Activated effector memory CD4-positive, alpha-beta T cell treated with Interleukin-2 at 50 U/mL for 16 hours (primary cell): ENCODE results near the gene RINL.

ENCODE experiments used
- DNase-seq: peaks from one replicate; pipeline ENCODE4 v3.0.0-alpha.2; 2020

RINL gene

DNA sequence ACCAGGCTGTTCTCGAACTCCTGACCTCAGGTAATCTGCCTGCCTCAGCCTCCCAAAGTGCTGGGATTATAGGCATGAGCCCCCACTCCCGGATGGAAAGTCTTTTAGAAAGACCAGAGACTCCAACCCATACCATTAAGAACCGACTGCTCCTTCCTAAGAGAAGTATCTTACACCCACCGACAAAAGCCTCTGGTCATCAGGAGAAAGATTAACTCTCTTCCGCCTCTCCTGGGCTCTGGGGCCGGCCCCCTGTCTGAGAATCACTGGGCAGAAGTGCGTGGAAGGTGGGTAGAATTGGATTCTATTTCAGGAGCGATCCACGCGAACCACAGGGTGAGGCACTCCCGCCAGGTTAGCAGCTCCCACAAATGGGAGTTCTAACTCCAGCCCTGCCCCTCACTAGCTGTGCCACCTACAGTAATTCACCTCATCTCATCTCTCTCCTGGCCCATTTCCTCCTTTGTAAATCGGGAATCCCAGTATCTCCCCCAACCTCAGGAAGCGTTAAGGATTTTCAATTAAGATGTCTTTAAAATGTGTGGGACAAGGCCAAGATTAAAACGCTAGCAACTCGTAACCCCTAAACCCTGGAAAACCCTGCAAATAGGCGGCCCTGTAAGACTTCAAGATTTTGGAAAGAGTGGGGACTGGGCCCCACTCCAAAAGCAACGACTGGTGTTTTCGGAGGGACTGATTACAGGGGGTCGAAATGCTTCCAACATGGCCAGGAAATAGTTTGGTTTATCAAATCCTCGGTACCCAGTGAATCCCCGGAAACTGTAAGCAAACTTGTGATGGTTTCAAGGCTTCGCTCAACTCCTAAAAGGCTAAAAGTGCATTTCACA, 29.6 kb downstream of the RINL start:
- DNase-seq, result no peak

DNA sequence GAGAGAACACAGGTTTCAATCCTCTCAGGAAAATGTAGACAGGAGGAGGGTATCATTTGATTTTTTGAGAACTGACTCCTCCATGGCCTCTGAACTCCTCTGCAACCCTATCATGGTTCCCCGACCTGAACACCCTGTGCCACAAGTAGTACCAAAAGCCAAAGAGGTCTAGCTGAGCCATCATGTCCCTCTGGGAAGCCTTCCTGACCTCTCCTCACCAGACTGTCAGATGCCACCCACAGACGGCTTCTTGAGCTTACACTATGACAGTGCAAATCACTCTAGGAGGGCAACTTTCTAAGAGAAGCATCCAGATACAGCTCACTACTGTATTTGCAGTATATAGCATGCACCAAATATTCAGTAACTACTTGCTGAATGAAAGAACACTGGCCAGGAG, 32.0 kb downstream of the RINL start:
- DNase-seq, result no peak

DNA sequence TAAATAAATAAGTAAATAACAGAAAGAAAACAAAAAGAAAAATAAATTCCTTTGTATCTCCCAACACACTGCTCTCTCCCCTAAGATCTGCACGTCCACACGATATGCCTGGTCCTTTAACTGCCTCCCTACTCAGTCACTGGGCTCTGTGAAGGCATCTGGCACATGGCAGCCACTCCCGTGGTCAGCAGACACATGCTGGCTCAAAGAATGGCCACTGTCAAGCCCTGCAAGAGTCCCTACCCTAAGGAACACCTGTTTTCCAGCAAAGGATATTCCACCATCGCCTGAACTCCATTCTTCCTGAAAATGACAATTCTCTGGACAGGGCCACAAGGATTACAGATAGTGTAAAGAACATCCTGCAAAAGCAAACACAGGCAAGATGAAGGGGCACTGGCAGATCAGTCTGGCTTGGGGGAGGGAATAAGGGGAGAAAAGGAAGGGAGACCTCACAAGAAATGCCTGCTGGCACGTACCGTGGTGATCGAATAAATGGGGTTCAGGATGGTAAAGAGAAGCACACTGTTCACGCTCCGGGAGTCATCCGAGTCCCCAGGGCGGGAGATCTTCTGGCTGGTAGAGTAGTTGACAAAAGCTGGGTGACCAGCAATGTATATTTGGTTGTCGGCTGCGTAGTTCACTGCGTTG, 32.6 kb downstream of the RINL start:
- no peak for DNase-seq

DNA sequence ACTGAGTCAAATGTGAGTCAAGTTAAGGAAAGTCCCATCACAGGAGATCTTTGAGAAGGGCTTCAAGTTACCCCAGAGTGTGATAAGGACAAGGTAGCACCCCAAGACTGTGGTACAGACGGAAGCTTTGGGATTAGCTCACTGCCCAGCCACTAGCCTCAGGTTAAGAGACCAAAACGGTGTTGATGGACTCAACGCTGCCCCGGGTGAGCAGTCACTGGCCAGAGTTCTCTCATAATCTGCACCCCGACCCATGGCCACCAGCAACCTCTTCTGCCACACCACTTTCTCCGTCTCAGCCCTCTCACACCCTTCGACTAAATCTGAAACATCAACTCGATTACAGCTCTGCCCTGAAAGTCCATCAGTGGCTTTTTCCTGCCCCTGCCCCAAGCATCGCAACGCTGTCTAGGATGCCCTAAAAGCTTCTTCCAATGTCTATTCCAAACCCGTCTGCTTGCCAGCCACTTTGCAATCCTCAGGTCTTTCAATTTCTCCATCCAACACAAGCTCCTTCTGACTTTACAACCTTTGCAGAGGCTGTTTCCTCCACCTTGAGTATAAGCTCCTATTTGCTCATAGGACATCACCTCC, 33.9 kb downstream of the RINL start:
- DNase-seq, result no peak

DNA sequence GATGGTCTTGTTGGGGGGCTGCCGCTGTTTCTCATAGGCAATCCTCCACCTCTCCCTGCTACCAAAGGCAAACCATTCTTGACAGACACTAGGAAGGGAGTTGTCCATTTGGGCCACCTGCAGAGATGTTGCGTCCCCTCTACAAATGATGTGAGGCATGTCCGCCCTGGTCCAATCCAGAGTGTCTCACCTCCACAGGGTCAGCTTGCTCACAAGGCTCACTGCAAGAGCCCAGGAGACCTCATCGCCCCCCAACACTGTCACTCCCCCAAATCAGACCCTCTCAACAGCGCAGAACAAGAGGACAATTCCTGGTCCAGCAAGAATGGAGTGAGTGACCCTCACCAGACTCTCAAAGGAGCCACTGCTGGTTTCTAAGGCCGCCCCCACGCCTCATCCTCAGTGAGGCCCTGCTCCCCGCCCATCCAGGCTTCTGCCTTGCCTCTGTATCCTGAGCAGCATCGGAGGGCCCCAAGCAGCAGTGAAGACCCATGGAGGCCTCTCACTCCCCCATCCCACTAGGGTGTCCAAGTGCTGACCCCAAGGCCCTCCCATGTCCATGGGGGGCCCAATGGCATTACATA, 34.8 kb downstream of the RINL start:
- DNase-seq, result no peak

DNA sequence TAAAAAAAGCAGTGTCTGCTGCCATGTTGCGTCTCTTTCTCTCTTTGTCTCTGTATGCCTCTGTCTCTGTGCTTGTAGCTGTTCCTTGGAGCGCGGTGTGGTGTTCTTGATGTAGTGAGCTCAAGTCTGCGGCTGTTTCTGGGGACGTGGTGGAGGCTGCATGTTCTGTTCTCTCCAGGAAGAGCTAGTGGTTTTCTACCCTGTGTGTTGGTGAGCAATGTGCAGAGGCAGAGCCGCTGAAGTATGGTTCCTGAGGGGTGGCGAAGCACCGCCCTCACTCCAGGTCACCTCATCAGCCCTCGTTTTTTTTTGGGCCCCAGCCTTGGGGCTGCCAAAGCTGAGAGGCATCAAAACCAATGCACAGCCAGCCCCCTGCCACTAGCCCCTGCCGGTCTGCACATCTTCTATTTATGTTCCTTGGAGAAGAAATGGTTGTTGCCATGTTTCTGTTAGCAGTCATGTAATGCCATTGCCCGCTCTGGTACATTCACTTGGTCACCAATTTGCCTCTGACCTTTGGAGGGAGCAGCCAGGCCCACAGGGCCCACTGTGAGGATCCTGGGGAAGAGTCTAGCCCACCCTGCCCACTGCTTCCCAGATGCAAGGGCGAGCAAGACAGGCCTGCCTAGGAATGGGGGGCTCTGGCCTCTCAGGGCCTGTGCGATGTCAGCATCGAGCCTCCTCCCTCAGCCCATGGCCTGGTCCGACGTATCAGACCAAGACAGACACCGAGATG, 35.5 kb downstream of the RINL start:
- peak; percentile 58 for DNase-seq

DNA sequence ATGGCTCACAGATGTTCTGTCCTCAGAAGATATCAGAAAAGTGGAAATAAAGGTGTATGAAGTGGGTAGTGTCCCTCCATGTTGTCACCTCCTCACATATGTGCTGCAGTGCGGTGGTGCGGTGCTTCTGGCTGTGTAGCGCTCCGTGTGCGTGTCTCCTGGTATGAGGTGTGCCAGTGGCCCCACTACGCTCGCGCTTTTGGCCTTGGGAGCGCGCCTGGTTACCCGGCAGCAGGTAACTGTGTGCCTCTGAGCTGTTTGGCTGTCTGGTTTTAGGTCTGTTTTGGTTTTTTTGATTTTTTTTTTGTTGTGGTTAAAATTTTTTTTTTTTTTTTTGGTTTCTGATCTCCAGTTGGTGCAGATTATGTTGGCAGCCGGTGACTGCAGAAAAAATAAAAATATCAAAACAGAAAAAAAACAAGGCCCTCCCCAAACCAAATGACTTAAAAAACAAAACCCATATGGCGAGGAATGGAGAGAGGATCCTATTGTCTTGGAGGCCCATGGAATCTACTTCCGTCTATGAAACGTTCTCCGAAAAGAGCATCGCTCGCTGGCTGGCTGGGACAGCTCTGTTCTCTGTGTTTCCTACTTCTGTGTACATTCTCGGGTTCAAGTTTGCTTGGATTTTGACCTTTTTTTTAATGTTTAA, 36.2 kb downstream of the RINL start:
- peak; percentile 43 for DNase-seq

DNA sequence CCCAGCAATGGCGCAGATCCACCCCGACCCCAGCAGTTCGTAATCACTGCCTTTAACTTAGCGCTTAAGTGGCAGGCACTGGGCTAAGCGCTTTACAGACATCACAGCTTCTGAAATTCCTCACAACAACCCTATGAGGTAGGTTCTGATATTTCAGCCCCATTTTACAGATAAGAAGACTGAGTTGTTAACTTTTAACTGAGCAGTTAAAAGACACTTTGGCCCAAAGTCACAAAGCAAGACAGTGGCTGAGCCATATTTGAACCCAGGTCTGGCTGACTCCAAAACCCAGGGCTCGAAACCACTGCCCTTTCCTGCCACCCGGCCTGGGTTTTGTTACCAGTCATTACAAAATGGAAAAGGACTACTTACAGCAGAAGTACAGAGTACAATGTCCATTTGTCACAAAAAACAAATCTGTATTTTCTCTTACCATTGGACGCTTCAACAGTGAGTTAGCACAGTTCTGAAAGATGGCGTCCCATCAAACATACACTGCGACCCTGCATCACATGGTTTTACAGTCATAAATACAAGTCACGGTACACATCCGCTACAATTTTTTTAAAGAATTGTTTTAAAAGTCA, 36.8 kb downstream of the RINL start:
- no peak for DNase-seq

DNA sequence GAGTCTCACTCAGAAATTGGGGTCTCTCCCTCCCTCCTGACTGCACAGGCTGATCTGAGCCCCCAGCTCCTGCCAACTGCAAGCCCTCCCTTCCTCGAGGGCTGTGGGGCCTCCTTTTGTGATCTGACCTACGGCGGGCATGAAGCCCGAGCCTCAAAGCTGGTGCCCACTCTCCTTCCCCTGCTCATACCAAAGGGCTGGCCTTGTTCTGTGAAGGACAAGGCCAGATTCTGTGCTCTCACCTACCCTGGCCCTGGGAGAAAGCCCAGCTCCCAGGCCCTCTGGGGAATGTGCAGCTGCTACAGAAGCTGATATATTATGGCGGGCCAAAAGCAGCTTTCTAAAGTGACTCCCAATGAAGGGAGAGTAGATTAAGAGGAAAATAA, 37.5 kb downstream of the RINL start:
- DNase-seq, result no peak

DNA sequence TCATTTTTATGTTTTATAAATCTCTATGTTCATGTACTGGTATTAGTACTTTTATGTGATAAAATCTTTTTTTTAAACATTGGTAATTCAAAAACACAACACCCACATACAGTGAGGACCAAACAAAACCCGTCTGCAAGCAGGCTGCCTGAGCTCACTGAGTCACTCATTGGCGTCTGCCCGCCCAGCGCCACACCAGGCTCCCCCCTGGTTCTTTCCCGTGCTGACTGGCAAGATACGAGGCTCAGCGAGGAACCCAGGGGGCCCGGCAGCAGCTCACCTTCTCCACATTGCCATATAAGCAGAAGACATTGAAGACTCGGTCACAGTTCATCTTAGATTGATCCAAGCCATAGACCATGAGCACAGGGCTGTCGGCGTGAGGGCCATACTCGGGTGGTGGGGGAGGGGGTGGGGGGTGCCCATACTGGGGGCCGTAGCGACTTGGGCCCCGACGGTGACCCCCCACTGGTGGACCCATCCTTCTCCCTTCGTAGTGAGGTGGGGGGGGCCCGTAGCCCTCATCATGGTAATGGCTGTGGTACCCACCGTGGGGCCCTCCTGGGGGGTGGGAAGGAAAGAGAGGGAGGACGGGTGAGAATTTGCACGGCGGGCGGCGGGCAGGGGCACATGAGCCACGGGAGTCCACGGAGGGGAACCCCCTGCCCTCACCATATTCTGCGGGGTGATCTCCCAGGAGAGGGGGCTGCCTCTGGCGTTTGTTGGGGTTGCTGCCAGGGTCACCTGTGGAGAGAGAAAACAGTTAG, 38.1 kb downstream of the RINL start:
- DNase-seq, result no peak

DNA sequence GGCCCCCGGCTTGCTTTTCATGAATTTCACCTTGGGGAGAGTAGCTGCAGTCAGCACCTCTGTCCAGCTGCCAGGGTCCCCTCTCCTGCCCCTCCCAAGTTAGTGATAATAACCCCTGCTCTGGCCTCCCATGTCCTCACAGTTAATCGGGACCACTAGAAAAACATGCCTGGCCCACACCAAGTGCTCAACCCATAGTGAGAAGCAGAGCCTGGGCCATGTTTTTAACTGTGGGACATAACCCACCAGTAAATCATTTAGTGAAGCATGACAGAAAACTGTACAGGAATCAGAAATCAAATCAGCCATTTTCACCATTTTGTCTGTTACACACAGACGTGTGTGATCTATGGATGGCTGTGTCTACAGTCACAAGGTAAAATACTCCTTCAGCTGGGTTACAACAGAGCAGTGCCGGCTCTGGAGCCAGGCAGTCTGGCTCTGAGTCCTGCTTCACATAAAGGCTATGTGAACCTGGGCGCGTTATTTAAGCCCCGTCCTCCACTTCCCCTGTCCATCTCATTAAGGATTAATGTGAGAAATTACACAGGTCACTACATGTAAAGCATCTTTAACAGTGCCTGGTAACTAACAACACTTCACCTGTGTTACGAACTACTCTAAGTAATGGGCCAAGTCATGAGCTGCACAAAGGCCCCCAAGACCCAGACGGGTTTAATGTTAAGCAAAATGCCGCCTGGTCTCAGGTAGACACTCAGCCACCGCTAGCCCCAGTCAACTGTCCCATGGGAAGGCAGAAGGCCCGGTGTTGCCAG, 38.9 kb downstream of the RINL start:
- no peak for DNase-seq

DNA sequence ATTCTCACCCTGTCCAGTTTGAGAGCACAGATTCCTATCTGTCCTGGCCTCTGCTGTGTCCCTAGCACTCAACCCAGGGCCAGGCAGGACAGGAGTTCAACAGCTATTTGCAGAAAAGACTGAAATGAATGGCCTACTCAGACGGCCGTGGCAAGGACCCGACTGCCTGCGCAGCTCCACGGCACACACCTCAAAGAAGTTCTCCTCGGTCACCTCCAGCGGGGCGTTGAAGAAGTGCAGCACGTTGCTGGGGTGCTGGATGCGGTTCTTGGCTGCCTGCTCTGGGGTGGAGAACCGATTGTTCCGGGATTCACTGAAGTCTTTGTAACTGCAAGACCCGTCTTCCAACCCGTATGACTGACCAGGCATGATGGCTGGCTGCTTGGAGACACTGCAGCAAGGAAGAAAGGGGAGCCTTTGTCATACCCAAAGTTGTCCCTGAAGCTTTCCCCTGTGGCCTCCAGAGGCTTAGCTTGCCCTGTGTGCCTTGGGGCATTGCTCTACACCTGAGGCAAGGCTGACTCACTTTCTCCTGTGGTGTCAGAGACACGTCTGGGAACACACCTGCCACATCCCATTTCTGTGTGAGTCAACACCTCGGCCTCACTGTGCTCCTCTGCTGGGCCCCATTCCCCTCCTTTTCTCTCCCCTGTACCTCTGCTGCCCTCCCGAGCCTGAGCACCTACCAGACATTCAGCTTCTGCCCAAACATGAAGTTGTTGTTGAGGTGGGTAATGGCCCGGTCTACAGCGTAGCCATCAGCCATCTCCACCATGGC, 39.7 kb downstream of the RINL start:
- no peak for DNase-seq

DNA sequence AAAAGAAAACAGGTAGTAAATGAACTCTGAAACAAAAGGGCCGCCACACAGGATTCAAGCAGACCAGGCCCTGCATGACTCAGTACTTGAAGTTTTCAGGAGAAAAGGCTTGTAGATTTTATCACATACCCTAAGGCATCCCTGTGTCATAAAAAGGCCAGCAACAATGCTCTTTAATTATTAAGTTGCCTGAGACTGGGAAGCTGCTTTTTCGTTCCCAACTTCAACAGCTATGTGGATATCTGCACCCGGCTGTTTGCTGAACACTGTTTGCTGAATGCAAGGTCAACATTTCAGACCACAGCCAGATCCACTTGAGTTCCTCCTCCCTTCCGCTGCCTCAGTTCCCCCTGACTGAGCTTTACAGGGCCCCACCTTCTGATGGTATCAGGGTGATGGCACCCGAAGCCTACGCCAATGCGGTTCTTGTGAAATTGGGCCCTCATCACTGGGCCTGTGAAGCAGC, 40.4 kb downstream of the RINL start:
- no peak for DNase-seq

DNA sequence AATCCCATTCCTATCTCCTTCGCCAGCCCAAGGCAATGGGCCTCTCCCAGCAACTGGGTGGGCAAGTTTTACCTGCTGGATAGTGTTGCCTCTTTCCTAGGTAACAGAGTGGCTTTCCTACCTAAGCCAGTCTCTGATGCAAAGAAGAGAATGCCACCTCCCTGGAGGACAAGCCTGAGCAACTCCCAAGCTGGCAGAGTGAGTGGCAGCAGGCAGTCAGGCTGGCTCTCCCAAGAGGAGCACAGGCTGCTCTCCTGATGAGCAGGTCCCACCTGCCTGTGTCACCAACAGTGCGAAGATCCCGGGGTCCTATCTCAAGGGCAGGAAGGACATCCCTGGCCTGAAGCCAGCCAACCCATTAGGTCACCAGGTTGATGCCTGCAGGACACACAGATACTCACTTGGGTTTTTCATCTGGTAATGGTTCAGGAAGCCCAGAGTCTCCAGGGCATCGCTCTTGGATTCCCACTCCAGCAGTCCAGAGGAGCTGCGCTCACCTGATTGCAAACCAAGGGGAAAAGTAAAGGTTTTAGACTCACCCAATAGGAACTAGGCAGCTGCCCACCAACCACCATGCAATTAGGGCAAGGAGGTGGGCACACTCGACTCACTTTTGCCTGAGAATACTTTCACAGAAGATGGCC, 41.0 kb downstream of the RINL start:
- no peak for DNase-seq

DNA sequence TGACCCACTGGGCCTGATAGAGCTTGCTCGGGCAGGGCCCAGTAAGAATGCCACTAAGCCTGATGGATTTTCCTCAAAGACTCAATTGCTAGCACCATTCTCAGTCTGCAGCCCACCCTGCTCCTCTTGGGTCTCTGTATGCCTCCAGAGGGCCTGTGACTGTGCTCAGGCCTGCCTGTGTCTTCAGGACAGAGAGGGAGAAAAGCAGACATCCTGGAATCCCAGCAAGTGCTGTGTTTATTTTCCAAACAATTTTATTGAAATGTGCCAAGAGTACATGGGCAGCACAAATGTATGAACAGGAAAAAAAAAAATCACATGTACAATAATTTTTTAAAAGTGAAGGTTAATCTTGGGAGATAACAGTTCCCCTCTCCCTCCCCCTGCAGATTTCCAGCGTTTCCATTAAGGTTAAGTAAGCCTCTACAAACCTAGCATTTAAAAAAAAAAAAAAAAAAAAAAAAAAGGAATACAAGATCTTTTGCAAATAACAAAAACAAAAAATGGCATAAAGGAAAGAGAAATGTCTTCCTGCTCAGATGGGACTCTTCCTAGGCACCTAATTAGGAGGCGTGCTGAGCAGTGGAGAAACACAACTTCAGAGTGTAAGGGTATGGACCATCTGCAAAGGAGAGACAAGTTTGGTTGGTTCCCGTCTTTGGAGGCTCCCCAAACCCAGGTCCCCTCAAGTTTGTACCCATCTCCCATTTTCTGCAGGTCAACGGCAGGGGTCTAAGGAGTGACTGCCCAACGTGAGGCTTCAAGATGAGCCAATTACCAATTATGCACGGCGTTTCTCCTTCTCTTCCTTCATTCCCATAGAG, 41.7 kb downstream of the RINL start:
- no peak for DNase-seq

DNA sequence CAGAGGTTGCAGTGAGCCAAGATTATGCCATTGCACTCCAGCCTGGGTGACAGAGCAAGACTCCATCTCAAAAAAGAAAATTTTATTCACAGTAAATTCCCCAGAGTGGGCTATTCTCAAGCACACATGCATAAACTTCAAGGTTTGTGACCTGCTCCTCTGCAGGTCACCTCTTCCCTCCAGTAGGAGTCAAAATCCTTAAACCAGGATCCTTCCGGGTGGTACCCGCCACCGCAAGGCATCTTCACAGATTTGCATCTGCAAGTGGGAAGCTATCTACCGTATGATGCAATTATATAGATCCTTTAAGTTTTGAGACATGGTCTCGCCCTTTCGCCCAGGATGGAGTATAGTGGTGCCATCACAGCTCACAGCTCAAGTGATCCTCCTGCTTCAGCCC, 43.5 kb downstream of the RINL start:
- DNase-seq, result no peak

DNA sequence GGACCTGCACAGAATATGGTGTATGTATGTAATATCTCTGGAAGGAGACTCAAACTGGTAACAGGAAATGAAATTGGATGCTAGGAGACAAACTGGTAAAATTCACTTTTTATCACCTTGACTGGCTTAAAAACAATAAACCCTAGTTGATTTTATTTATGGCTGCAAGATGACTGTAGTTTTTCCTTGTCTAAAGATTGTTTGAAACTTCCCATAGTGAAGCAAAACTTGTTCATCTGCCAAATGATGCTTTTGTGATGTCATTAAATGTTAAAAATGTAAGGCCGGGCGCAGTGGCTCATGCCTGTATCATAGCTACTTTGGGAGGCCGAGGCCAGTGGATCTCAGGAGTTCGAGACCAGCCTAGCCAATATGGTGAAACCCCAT, 44.0 kb downstream of the RINL start:
- DNase-seq, result no peak

DNA sequence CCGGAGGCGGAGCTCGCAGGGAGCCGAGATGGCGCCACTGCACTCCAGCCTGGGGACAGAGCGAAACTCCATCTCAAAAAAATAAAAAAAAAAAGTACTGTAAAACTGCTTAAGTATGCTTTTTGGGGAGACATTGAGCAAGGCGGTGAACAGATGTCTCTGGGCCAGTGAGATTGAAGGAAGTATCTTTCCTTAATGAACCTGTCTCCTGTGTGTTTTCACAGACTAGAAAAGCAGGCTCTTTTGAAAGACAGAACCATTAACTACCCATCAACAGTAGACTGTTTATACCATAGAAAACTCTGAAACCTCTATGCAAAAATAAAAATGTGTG, 45.0 kb downstream of the RINL start:
- DNase-seq, result no peak
